DMS53 treated with DMSO at 0.1 percent for 48 hours (cell line): ENCODE data around the gene KRTAP10-2.
A peak's percentile ranks its signal among the peaks of the same experiment; 100 is the strongest.

Source experiments
- DNase-seq: peaks from one replicate; lab custom pipeline; 2025; ENCODE audit not compliant: unreplicated experiment; lab: John Stamatoyannopoulos, UW

Gene KRTAP10-2

DNA sequence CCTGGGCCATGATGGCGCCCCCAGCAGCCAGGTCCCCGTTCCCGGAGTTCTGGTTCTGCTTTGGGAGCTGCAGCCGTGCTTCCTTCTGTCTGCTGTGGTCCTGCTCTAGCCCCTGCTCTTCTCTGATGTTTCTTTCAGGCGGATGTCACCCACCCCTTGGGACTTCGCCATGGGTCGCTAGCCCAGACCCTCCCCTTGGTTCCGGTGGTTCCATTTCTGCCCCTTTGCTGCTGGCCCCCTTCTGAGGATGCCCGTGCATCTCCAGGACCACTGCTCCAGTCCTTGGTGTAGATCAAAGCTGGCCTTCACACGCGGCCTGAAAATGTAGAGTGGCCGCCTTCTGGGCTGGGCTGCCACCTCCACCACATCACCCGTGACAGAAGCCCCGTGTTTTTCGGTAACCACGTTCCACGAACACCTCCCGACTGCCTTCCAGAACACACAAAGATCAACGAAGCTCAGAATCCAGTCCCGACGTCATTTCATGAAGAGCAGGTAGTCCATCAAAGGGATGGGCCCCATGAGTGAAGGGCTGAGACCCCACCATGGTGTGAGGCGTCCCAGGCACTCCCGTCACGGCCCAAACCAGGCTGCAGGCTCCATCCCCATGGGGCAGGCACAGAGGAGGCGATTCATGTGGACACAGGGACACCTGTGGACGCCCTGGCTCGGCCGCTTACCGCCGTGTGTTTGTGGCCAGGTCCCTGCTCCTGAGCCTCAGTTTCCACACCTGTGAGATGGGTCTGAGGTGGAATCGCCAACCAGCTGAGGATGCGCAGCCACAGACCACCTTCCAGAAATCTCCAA lies 35.7 kb downstream of the KRTAP10-2 start:
- DNase-seq = no peak

DNA sequence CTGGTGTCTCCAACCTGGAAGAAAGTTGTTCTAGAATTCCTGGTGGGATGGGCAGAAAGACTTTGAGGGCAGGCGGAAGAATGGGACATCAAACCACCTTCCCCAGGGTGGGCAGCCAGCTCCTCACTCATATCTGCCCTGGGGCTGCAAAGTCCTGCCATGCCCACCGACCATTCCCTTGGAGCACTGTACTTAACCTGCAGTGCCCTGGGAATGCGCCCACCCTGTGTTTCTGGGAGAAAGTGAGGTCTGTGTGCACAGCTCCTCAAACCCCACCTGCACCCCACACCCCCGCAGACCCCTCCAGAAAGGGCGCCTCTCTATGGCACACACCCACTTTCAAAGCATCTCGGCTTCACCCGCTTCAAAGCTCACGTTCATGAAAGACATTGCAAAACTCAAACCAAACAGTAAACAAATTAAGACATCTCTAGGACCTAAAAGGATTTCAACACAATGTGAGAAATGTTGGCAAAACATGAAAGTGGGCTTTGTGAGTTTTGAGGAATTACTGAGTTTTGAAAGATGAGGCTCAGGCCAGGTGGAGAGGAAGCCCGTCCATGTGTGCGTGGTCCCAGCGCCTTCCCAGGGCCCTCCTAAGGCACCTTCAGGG lies 36.5 kb downstream of the KRTAP10-2 start:
- no peak for DNase-seq

DNA sequence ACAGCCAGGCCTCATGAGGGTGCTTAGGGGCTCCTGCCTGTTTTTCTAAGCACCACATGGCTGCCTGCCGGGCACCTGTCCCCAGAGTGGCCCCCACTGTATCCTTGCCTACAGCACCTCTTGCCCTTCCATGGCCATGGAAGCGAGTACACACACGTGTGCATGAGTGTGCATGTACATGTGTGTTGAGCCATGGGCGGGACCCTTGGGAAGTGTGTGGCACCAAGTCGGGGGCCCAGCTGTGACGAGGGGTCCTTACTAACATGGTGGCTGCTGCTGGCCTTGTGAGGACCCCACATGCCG lies 37.1 kb downstream of the KRTAP10-2 start:
- no peak for DNase-seq

DNA sequence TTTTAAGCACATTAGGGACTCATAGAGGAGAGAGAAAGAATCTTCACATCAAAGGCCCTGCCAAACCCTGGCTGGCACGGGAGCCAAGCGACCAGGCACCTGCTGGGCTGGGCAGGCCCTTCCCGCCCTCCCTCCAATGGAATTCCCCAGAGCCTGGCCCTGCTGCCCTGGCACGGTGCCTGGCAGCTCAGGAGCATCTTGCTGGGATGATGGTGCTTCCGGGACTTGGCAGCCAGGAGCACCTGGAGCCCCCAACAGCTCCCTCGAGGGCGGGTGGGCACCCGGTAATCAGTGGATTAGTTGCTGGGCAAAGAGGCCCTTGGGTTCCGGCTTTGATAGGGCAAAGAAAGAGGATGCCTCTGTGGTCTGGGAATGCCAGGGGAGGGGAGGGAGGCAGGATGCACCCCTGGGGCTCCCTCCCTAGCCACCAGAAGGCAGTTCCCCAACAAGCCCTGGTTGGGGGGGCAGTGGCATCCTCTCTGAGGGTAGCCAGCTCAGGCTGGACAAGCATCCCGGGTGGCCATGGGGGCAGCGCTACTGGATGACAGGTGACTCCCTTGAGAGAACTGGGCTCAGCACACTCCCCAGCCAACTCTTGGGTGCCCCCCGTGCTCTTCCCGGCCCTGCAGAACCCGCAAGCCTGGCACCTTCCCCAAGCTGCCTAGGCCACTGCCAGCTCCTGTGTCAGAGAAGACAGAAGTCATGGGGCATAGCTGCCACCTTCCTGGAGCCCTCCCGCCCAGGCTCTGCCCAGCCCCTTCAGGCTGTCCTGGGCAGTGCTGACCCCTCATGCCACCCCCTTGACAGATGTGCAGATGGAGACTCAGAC lies 37.7 kb downstream of the KRTAP10-2 start:
- no peak for DNase-seq

DNA sequence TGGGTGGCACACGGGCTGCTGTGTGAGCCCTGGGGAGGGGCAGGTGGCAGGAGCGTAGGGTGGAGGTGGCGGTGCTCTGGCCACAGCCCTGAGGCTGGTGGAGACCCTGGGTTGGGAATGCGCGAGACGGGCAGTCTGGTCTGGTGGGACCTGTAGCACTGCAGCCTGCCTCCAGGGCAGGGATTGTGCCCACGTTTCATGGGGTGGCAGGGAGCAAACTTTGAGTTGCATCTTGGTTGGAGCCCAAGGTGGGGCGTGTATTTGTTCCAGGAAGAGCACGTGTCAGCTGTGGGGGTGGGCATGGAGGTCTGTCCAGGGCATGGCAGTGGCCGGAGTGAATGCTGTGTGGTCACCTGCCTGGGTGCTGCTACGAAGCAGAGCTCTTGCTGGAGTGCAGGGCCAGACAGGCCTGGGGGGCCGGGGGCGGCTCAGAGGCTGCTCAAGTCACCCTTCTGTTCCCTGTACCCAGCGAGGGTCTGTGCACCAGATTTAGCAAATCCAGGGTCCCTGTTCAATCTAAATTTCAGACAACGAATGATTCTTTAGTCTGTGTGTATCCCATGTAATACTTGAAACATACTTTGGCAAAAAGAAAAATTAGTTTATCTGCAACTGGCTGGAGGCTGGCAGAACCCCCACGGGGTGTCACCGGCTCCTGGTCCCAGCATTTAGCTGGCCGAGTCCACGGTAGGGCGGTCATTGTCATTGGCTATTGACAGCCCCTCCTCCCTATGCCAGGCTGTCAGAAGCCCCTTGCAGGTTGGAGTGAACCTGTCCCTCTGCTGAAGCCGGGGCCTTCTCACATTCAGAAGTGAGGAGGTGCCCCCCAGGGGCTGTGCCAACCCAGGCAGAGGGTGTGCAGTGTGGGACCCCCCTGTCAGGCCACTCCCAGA lies 38.6 kb downstream of the KRTAP10-2 start:
- DNase-seq = no peak

DNA sequence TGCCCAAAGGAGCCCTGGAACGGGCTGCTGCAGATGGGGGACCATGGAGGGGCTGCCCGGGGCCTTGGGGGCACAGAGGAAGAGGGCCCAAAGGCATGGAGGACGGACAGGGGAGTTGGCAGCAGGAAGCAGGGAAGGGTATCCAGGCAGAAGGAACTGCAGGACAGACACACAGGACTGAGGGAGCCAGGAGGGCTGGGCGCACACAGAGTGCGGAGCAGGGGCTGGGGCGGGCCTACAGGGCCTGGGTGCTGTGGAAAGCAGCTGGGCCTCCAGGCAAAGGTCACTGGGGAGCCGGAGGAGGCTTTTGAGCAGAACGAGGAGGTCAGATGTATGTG lies 39.4 kb downstream of the KRTAP10-2 start:
- DNase-seq = no peak

DNA sequence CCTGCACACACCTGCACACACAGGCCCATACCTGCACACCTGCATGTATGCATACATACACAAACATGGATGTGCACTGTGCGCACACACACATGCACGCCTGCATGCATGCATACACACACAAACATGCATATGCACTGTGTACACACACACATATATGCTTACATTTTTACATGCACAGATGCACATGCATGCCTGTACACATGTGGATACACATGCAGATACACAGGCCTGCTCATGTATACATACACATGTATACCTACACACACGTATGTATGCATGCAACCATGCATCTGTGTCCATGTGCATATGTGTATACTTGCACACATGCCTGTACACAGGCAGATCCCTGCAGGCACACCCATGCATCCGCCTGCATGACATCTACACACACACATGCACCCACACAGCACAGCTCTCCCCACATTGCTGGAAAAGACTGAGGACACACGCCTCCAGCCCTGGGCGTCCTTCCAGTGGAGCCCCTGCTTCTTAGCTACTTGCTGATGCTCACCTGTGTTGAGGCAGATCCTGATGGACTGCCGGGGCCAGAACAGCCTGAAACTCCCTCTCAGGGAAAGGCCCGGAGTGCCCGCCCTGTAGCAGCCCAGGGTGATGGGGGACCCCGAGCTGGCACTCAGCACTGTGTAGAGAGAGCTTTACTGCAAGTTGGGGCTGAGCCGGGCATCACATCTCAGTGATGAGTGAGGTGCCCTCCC lies 39.9 kb downstream of the KRTAP10-2 start:
- DNase-seq = no peak

DNA sequence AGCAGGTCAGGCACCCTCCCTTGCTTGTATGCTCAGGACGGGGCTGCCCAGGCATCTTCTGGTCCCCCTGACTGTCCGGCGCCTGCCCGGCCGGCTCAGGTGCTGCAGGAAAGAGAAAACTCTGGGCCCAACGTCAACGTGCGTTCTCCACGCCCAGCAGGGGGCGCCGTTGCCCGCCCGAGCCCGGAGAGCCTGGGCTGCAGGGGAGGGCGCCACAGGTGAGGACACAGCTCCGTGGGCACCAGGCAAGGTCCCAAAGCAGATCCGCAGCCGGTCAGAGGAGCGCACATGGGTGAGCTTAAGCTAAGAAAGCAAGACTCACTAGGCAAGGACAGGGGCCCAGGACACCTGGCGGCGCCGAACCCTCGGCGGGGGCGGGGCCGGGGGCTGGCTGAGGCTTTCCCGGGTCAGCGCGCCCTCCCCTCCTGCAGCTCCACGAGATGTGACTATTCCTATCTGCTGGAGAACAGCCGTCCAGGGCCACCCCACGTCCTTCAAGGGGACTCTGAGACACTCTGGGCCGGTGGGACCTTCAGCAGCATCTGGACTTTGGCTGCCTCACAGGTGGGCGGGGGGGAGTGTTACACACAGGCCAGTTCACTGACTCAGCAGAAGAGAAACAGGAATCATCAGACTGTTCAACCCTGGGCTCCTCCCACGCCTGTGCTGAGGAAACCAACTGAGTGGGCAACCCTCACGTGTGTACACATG lies 40.6 kb downstream of the KRTAP10-2 start:
- peak; percentile 63 for DNase-seq

DNA sequence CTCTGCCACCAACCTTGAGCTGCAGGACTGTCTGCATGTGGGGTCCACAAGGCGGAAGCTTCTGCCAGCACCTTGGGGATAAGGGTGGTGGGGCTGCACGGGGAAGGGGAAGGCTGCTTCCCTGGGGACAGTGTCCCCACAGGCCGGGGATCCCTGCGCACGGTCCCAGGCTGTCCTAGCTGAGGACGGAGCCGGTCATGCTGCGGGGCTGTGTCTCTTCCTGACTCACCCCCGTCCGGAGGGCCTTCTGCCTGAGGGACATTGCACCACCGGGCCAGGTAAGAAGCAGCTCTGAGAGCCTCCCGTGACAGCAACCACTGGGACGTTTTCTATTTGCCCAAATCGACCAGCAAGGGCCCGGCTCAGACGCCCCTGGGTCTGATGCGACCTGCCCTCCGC lies 41.2 kb downstream of the KRTAP10-2 start:
- no peak for DNase-seq

DNA sequence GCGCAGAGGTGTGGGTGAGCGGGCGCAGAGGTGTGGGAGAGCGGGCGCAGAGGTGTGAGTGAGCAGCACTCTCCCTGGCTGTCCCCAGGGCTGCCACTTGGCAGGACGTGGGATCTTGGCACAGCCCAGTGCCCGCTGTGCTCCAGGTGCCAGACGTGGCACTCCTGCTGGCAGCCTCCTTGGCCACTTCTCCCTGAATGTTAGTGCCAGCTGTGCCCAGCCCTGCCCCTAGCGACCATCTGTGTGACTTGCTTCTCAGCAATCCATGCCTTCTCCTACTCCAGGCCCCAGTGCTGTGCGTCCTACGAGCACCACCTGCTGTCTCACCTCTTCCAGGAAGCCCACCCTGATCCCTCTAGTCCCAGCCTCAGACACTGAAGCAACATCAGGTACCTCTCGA lies 41.8 kb downstream of the KRTAP10-2 start:
- no peak for DNase-seq

DNA sequence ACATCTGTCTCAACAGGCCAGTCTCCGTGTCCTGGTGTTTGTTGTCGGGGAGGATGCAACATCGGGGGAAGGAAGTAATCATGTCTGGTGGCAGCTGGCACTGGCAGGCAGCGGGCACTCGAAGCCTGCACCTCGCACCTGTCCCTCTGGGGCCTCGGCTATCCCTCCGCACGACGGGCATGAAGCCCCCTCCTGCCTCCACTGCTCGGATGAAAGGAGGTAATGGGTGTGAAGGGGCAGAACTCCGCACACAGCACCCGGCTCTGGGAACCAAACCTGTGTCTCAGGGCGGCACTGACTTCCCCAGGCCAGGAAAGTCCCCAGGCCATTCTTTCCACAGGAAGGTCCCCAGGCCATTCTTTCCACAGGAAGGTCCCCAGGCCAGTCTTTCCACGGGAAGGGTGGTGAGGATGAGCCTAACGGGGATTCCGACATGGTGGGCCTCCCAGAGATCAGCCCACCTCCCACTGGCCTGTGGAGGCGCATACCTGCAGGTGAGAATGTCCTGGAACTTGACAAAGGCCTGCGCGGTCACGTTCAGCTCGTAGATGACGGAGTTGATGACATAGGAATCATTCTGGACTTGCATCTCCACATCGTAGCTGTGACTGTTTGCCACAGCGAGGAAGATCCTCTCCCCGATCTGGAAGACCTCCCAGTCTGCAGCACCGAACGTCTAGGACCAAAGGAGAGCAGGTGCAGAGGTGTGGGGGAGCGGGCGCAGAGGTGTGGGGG lies 42.4 kb downstream of the KRTAP10-2 start:
- DNase-seq = no peak

DNA sequence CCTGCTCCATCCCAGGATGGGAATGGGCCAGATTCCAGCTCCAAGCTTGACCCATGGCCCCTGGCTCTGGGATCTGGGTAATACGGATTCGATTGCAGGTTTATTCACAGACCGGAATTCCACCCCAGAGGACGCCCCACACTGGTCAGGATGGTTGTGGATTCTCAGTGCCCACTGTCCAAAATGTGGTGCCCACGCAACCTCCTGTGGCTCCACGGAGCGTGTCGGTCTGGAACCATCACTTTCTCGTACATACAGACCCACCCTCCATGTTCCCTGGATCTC lies 42.9 kb downstream of the KRTAP10-2 start:
- no peak for DNase-seq

DNA sequence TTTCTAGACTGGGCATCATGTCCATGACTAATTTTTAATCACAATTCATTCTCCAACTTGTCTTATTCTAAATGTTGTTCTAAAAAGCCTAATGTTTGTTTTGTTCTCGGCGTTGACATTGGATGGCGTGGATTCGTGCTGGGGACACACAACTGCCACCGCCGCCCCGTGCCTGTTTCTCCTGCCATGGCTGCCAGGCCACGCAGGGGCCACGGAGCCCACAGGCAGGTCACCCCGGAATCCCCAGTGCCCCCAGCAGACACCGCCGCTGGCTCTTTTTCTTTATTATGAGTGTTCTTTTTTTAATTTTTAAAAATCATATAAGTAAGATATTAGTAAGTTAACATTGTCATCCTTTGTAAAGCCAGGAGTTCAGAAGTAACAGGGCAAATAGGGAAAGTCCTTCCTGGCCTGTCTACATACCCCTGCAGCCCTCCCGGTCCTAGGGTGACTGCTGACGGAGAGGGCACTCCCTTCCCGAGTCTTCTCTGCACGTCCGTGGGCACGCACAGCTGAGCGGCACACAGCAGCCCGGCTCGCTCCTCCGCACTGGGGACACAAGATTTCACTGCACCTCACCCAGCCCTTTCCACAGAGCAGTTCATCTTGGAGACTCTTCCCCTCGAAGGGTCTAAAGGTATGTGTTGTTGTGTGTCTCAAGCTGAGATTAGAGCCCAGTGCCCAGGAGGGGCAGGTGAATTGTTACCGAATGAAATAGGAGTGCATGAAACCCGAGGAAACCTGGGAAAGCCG lies 43.5 kb downstream of the KRTAP10-2 start:
- DNase-seq = no peak

DNA sequence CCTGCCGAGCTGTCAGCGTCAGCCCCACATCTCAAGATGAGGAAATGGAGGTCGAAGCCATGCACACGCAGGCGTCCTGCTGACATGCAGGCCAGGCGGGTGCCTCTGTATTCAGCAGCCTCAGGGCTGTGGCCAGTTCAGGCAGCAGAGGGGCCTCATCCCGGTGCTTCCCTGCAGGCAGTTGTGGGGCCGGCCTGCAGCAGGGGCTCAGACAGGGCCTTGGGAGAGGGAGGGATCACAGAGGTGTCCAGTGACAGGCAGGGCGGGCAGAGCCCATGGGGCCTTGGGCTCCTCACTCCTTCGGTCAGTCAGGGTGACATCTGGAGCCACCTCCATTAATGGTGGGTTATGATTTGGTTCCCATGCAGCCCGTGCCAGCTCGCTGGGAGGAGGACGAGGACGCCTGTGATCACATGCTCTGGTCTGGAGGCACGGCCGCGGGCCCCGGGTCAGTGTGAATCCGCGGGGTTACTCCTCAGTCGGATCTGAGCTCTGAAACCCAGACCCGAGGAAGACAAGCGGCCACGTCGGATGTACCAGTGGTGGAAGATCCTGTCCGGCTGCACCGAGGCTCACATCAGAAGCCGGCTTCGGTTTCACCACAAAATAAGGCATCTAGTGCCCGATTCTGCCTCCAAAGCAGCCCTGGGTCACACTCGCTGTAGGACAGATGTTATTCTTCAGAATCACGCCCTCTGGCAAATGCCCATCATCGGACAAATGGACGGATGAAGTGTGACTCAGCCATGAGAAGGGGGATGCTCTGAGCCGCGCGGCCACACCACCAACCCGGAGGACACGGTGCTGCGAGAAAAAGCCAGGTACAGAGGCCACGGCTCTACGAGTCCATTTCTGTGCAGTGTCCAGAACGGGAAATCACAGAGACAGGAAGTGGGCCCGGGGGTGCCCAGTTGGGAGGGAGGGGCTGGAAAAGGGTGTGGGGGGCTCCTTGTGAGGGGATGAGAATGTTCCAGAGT lies 44.7 kb downstream of the KRTAP10-2 start:
- no peak for DNase-seq

DNA sequence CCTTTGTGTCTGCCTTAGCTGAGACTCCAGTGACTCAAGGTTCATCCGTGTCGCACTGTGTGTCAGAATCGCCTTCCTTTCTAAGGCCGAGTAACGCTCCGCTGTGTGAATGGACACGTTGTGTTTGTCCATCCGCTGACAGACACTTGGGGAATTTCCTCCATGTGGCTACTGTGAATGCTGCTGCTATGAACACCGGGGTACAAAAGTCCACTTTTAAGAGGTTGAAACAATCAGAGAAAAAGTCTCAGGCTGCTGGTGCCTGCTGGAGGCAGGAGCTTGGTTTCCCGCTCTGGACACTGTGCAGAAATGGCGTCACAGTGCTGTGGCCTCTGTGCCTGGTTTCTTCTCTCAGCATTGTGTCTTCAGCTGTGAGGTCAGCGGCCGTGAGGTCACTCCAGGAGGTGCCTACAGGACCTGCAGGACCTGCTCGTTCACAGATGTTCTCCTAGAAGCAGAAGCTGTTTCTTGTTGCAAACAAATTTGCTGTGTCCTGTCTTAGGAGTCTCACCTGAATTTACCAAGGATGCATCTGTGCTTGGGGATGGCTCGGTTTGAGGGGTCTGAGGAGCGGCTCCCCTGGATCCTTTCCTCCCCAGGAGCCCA lies 45.5 kb downstream of the KRTAP10-2 start:
- DNase-seq = no peak

DNA sequence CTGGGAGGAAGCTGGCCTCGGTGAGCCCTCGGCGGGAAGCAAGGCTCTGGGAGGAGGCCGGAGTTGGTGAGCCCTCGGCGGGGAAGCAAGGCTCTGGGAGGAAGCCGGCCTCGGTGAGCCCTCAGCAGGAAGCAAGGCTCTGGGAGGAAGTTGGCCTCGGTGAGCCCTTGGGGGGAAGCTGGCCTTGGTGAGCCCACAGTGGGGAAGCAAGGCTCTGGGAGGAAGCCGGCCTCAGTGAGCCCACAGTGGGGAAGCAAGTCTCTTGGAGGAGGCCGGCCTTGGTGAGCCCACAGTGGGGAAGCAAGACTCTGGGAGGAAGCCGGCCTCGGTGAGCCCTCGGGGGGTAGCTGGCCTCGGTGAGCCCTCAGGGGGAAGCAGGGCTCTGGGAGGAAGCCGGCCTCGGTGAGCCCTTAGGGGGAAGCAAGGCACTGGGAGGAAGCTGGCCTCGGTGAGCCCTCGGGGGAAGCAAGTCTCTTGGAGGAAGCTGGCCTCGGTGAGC lies 47.4 kb downstream of the KRTAP10-2 start:
- DNase-seq = no peak
